ENCODE data around the gene ERP29.
A peak's percentile ranks its signal among the peaks of the same experiment; 100 is the strongest.
"Not testable (repeated sequence)": the region's sequence is repeated elsewhere in the genome, so short reads cannot be mapped to it uniquely, and the experiment has no call there.

Gene ERP29

DNA sequence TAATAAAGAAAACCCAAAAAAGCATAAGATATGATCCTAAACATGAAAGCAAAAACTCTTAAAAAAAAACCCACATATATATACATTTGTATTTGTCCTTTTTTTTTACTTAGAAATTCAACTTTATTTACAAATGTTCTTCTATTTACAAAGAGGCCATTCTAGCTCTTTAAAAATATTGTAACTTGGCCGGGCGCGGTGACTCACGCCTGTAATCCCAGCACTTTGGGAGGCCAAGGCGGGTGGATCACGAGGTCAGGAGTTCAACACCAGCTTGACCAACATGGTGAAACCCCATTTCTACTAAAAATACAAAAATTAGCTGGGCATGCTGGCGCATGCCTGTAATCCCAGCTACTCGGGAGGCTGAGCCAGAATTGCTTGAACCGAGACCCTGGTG, 14.1 kb upstream of the ERP29 start:
- H3K4me3 ChIP-seq (ENCODE audit: low read length); DNase-seq (ENCODE audit: low read depth, low spot score): not testable (repeated sequence)

- no peak overlapping the region for H3K4me3 ChIP-seq (ENCODE audit: low read length)
- DNase-seq (ENCODE audit: low read depth, low spot score): no peak
Observed at GRCh38 chr12:112000820-112001219, 12.4 kb upstream of the ERP29 start.

DNA sequence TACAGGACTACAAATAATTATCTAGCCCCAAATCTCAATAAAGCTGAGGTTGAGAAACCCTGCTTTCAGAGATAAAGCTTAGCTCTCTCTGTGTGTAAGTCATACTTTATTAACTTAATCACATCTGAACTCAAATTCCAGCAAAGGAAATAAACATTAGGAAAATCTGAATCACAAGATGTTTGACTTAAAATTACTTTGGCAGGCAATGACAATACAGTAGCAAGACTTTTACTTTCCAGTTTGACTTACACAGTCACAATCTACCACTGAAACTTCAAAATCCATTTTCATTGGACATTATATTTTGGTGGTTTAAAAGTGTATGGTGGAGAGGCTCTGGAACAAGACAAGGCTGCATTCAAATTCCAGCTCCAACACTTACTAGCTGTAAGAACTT, 11.7 kb upstream of the ERP29 start:
- no peak for DNase-seq (ENCODE audit: low read depth, low spot score)
- no peak overlapping the region for H3K4me3 ChIP-seq (ENCODE audit: low read length)

- no peak for DNase-seq (ENCODE audit: low read depth, low spot score)
- no peak overlapping the region for H3K4me3 ChIP-seq (ENCODE audit: low read length)
Observed at GRCh38 chr12:112004041-112004440, 9.2 kb upstream of the ERP29 start.

- no peak overlapping the region for H3K4me3 ChIP-seq (ENCODE audit: low read length)
- no peak for DNase-seq (ENCODE audit: low read depth, low spot score)
Observed at GRCh38 chr12:112005419-112006395, 7.5 kb upstream of the ERP29 start.

DNA sequence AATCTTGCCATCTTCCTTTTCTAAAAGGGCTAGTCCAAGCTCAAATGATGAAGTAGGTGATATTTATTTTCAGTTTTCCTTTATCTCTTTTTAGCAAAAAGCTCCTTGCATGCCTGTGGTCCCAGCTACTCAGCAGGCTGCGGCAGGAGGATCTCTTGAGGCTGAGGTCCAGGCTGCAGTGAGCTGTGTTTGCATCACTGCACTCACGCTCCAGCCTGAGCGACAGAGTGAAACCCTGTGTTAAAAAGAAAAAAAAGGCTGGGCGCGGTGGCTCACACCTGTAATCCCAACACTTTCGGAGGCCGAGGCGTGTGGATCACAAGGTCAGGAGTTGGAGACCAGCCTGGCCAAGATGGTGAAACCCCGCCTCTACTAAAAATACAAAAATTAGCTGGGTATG, 5.3 kb upstream of the ERP29 start:
- no peak for DNase-seq (ENCODE audit: low read depth, low spot score)
- no peak overlapping the region for H3K4me3 ChIP-seq (ENCODE audit: low read length)

- DNase-seq (ENCODE audit: low read depth, low spot score): no peak
- H3K4me3 ChIP-seq (ENCODE audit: low read length): no peak overlapping the region
Observed at GRCh38 chr12:112008918-112009317, 4.3 kb upstream of the ERP29 start.

DNA sequence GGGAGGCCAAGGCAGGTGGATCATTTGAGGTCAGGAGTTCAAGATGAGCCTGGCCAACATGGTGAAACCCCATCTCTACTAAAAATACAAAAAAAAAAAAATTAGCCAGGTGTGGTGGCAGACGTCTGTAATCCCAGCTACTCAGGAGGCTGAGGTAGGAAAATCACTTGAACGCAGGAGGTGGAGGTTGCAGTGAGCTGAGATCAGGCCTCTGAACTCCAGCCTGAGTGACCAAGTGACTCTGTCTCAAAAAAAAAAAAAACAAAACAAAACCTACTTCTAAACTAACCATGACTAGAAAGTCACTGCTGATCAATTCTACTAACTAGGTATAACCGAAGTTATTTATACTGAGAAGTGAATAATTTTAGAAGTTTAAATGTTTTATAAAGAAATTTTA, 3.6 kb upstream of the ERP29 start:
- not testable (repeated sequence) for DNase-seq (ENCODE audit: low read depth, low spot score); H3K4me3 ChIP-seq (ENCODE audit: low read length)

DNA sequence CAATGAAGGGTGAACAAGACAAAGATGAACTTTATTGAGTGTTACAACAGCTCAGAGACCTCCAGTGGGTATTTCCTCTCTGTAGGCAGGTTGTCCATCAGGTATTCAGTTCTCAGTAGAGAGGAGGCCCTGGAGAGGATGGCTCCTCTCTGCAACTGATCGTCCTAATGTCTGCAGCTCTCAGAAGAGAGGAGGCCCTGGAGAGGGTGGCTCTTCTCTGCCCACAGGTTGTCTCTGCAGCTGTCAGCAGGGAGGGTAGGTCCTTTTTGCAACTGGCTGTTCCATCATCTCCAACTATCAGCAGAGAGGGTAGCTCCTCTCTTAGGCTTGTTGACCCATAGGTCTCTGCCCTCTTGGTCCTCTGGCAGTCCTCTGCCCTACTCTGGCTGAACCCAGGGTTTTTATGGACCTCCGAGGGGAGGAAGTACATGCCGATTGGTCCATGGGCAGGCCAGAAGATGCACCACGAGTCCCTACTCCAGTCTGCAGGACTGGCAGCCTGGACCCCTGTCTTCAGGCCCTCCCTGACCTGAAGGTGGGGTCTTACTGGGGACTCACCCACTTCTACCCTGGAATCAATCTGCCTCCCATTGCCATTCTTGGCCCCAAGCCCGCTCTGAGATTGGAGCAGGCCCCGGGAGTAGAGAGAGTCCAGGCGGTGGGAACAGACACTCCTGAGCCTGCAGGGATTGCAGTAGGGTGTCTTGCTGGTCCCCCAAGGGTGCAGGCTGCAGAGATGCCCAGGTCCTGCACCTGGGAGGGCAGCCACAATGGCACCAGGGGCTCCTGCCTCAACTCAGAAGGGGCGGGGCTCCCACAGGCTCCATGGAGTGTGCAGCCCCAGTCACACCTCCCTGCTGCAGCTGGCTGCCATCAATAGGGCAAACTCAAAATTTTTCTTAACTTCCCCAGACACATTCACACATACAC, 2.5 kb upstream of the ERP29 start:
- DNase-seq (ENCODE audit: low read depth, low spot score): no peak
- no peak overlapping the region for H3K4me3 ChIP-seq (ENCODE audit: low read length)

DNA sequence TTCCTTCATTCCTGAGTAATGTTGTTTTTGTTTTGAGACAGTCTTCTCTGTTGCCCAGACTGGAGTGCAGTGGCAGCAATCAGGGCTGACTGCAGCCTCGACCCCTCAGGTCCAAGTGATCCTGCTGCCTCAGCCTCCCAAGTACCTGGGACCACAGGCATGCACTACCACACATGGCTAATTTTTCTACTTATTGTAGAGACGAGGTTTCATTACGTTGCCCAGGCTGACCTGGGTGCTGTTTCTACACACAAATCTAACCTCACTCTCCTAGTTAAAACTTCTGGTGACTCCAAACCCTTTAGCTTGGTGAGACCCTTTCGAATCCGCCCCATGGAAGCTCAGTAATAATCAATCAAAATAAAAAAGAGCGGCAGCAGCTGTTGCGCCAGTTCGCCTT, 1.5 kb upstream of the ERP29 start:
- peak overlapping the region; percentile 96 for H3K4me3 ChIP-seq (ENCODE audit: low read length)
- DNase-seq (ENCODE audit: low read depth, low spot score): no peak

DNA sequence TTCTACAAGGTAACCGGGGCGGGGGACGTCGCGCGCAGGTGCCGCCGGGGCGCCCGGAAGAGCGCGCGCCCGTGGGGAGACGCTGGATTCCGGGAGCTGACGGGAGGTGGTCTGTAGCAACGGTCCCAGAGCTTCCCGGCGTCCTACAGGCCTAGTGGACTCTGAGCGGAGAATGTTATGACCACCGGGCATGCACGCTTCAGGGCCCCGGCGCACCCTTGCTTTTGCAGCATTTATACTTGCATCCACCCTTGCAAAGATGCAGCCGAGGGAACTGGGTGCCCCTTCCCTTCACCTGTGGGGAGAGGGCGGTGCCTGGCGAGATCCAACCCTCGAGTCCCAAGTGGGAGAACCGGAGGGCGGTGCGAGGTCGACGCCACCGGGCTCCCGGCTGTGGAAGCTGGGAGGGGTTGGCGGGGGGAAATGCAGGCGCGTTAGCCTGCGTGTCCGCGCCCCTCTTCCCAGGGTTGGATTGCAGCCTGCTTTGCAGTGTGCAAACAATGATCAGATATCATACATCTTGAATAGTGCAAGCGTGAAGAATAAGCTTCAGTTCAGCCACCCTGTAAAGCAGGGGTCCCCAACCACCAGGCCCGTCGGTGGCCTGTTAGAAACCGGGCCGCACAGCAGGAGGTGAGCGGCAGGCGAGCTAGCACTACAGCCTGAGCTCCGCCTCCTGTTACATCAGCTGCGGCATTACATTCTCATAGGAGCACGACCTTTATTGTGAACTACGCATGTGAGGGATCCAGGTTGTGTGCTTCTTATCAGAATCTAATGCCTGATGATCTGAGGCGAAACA, 576 bp downstream of the ERP29 start:
- peak; percentile 78 for DNase-seq (ENCODE audit: low read depth, low spot score)

DNA sequence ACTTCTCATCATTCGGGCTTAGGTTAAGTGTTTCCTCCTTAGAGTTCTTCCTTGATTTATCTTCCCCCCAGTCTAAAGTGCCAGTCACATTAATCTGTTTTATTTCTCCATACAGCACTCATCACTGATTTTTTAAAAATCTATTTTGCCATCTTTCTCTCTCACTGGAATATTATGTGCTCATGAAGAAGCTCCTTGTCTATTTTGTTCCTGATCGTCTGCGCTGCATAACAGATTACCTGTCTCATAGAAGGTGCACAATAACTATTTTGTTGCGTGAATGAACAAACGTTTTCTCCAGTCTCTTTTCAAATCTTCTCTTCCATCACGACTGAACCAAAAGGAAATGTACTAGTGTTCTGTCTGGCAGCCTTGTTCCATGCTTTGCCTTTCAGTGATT, 2.7 kb downstream of the ERP29 start:
- no peak overlapping the region for H3K4me3 ChIP-seq (ENCODE audit: low read length)
- DNase-seq (ENCODE audit: low read depth, low spot score): no peak

More for the DNA sequence above, 576 bp downstream of the ERP29 start:
- peak overlapping the region; percentile 95 for H3K4me3 ChIP-seq (ENCODE audit: low read length)

DNA sequence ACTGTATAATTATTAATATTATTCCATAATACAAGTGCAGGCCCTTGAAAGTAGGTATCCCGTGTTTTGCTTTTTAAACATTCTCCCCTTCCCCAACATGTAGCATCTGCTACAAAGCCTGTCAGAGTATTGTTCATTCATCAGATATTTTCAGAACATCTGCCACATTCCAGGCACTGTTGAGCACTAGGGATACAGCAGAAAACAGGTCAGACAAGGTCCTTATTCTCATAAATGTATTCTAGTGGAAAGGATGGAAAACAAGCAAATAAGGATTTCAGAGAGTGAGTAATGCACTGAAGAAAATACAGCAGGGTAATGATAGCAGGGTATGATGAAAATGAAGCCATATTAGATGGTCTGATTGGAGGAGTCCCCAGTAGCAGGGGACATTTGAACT, 3.8 kb downstream of the ERP29 start:
- H3K4me3 ChIP-seq (ENCODE audit: low read length): no peak overlapping the region
- no peak for DNase-seq (ENCODE audit: low read depth, low spot score)

- DNase-seq (ENCODE audit: low read depth, low spot score): no peak
- H3K4me3 ChIP-seq (ENCODE audit: low read length): no peak overlapping the region
Observed at GRCh38 chr12:112018571-112019237, 5.5 kb downstream of the ERP29 start.

DNA sequence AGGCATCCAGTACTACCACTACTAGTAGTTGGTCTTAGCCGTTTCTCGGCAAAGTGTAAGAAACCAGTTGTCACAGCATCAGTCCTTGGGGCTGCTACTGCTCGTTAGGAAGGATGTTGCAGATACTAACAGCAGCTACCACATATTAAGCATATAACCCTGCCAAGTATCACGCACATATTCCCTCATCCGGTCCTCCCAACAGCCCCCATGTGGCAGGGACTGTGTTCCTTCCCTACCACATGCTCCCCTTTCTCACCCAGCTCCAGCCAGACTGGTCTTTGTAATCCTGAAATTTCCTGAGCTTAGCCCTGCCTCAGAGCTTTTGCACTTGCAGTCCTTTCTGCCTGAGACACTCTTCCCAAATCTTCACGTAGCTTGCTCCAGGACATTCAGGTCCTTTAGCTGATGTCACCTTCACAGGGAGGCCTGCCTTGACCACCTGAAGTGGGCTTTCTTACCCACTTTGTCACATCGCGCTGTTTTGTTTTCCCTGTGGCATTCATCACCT, 7.8 kb downstream of the ERP29 start:
- no peak for DNase-seq (ENCODE audit: low read depth, low spot score)
- H3K4me3 ChIP-seq (ENCODE audit: low read length): no peak overlapping the region

- no peak overlapping the region for H3K4me3 ChIP-seq (ENCODE audit: low read length)
- no peak for DNase-seq (ENCODE audit: low read depth, low spot score)
Observed at GRCh38 chr12:112022241-112023016, 9.2 kb downstream of the ERP29 start.

GRCh38 chr12:112023759-112024396, 10.7 kb downstream of the ERP29 start:
- no peak for DNase-seq (ENCODE audit: low read depth, low spot score)

More at GRCh38 chr12:112023759-112024396, 10.7 kb downstream of the ERP29 start:
- H3K4me3 ChIP-seq (ENCODE audit: low read length): no peak overlapping the region
